Progenitor cell of endocrine pancreas (in vitro differentiated cells): ENCODE measurements around the gene EMC7. TPM values are rescaled to one million over a fixed set of nuclear protein-coding genes. Genes with fewer than 3 reads are reported as not detected.
A peak's percentile ranks its signal among the peaks of the same experiment; 100 is the strongest.

Experiments
- DNase-seq: peaks from one replicate; pipeline ENCODE4 v3.0.0; 2021; ENCODE audit warnings: low spot score; ENCODE audit not compliant: unreplicated experiment
- H3K27ac Mint-ChIP-seq: 2 replicates; pipeline ENCODE4 v1.8.0; 2021; ENCODE audit warnings: mild to moderate bottlenecking, moderate library complexity, mixed read lengths
- H3K27me3 Mint-ChIP-seq: 2 replicates; pipeline ENCODE4 v1.8.0; 2021; ENCODE audit warnings: mixed read lengths
- H3K36me3 Mint-ChIP-seq: 2 replicates; pipeline ENCODE4 v1.8.0; 2022; ENCODE audit warnings: mixed read lengths; ENCODE audit not compliant: insufficient read depth
- H3K4me1 Mint-ChIP-seq: 2 replicates; pipeline ENCODE4 v1.8.0; 2021; ENCODE audit warnings: low read depth, mixed read lengths
- H3K4me3 Mint-ChIP-seq: 2 replicates; pipeline ENCODE4 v1.8.0; 2021; ENCODE audit warnings: low read depth, mild to moderate bottlenecking, moderate library complexity, mixed read lengths
- H3K9me3 Mint-ChIP-seq: 2 replicates; pipeline ENCODE4 v1.8.0; 2021; ENCODE audit warnings: low read depth, mixed read lengths
- total RNA-seq: library from RNA; stranded (reverse); gene quantifications from 2 replicates; pipeline ENCODE4 v1.2.1, GENCODE V29; 2021
- TF ChIP-seq, protein P1 (sequence below): fragments of 200-600 bp; sonication (generic); IDR thresholded peaks from one replicate; pipeline ENCODE4 v1.5.0; 2021; ENCODE audit warnings: antibody characterized with exemption, mild to moderate bottlenecking; ENCODE audit not compliant: unreplicated experiment

EMC7 gene
- total RNA-seq, 1 donor from 2014 or later: 32.3 TPM

DNA sequence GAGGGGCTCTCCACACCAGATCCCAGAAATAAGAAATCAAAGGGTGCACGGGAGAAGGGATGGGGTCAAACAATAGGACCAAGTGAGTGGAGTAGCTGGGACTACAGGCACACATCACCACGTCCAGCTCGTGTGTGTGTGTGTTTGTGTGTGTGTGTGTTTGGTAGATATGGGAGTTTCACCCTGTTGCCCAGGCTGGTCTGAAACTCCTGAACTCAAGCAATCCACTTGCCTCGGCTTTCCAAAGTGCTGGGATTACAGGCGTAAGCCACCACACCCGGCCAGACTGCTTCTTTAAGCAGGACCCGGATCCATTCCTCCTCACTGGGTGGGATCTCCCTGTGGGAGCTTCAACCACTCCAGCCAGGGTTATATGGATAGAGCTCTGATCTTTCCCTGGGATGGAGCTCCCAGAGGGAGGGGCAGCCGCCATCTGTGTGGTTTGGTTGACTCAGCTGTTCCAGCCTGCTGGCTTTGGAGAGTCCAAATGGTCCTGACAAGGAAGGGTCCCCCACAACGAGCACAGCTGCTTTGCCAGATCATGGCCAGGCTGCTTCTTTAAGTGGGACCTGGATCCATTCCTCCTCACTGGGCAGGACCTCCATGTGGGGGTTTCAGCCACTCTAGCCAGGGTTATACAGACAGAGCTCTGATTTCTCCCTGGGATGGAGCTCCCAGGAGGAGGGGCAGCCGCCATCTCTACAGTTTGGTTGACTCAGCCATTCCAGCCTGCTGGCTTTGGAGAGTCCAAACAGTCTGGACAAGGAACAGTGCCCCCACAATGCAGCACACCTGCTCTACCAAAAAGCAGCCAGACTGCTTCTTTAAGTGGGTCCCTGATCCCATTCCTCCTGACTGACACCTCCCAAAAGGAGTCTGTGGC is 53.5 kb downstream of the EMC7 start:
- Mint-ChIP-seq H3K9me3 (peaks cover 25% of the 10 kb centered on the region), H3K4me3 (no peak overlapping the region), H3K36me3 (peaks cover 9% of the 10 kb centered on the region), H3K27me3 (no peaks in the 10 kb centered on the region), H3K4me1 (no peaks in the 10 kb centered on the region), H3K27ac (no peak overlapping the region)
- DNase-seq: no peak
- TF ChIP-seq, protein P1, sequence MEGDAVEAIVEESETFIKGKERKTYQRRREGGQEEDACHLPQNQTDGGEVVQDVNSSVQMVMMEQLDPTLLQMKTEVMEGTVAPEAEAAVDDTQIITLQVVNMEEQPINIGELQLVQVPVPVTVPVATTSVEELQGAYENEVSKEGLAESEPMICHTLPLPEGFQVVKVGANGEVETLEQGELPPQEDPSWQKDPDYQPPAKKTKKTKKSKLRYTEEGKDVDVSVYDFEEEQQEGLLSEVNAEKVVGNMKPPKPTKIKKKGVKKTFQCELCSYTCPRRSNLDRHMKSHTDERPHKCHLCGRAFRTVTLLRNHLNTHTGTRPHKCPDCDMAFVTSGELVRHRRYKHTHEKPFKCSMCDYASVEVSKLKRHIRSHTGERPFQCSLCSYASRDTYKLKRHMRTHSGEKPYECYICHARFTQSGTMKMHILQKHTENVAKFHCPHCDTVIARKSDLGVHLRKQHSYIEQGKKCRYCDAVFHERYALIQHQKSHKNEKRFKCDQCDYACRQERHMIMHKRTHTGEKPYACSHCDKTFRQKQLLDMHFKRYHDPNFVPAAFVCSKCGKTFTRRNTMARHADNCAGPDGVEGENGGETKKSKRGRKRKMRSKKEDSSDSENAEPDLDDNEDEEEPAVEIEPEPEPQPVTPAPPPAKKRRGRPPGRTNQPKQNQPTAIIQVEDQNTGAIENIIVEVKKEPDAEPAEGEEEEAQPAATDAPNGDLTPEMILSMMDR: no peak

DNA sequence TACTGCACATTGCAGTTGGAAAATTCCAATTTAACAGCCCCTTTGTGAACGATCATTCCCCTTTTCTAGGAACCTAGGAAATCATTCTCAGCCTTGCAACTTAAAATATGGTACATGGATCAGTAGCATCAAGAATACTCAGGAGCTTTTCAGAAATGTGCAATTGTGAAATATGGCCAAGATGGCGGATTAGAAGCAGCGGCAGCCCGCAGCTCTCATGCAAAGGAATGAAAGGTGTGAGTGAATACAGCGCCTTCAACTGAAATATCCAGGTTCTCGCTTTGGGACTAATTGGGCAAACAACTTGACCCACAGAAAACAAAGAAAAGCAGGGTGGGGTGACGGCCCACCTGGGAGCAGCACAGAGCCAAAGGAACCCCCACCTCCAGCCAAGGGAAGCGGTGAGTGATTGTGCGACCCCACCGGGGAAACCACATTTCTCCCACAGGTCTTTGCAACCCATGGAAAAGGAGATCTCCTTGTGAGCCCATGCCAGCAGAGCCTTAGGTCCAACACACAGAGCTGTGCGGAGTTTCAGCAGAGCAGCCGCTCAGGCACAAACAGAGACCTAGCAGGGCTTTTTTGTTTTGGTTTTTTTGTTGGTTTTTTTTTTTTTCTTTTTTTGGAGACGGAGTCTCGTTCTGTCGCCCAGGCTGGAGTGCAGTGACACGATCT is 55.1 kb downstream of the EMC7 start:
- Mint-ChIP-seq H3K4me3 (no peak overlapping the region), H3K27me3 (no peaks in the 10 kb centered on the region), H3K4me1 (no peaks in the 10 kb centered on the region), H3K9me3 (peaks cover 19% of the 10 kb centered on the region), H3K36me3 (peaks cover 9% of the 10 kb centered on the region), H3K27ac (no peak overlapping the region)
- TF ChIP-seq, protein P1: no peak
- DNase-seq: no peak

DNA sequence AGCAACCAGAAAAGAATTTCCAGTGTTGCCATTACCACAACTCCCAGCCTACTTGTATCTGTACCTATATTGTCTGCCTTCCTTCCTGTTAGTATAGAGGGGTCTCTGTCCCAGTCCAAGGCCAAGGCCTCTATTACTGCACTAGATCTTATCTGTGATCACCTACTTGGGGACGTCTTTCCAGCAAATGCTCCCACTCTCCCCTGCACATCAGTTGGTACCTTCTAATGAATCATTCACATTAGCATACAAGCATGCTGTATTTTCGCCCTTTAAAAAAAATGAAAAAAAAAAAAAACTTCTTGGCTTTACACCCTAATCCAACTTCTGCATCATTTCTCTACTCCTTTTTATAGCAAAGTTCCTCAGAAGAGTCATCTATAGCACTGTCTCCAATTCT is 57.8 kb downstream of the EMC7 start:
- Mint-ChIP-seq H3K9me3 (no peaks in the 10 kb centered on the region), H3K27ac (no peak overlapping the region), H3K4me1 (peaks cover 5% of the 10 kb centered on the region), H3K4me3 (no peak overlapping the region), H3K27me3 (peaks cover 4% of the 10 kb centered on the region), H3K36me3 (no peaks in the 10 kb centered on the region)
- no peak for DNase-seq
- TF ChIP-seq, protein P1: no peak

- Mint-ChIP-seq H3K4me1 (peaks cover 5% of the 10 kb centered on the region), H3K27me3 (peaks cover 4% of the 10 kb centered on the region), H3K36me3 (no peaks in the 10 kb centered on the region), H3K27ac (no peak overlapping the region), H3K4me3 (no peak overlapping the region), H3K9me3 (no peaks in the 10 kb centered on the region)
- TF ChIP-seq, protein P1: no peak
- DNase-seq: no peak
Measured at GRCh38 chr15:34043391-34043790, 58.3 kb downstream of the EMC7 start.

DNA sequence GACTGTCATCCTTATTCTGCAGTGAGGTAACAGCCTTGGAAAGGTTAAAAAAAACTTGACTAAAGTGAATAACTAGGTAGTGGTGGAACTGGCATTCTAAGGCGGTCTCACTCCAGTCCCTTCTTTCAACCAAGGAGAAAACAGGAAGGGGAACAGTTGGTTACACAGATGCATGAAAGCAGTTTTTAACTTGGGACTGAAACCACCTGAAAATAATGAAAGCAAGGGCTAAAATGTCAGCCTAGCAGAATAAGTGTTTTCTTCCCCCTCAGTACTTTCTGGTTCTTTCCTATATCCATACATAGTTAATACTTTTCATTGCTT is 61.9 kb downstream of the EMC7 start:
- Mint-ChIP-seq H3K4me1 (peaks cover 11% of the 10 kb centered on the region), H3K27ac (peak overlapping the region; percentile 73), H3K4me3 (peak overlapping the region; percentile 81), H3K27me3 (peaks cover 4% of the 10 kb centered on the region), H3K9me3 (no peaks in the 10 kb centered on the region), H3K36me3 (no peaks in the 10 kb centered on the region)
- TF ChIP-seq, protein P1: no peak
- no peak for DNase-seq
